Nasal cavity respiratory epithelium epithelial cell of viscerocranial mucosa (primary cell): ENCODE data around the gene SMG1. TPM values are rescaled to one million over a fixed set of nuclear protein-coding genes. Genes with fewer than 3 reads are reported as not detected.

Source experiments
- total RNA-seq: library from RNA; depleted of rRNA; stranded (reverse); fragments of >200 nt; gene quantifications from 2 replicates; pipeline ENCODE4 v1.2.3, GENCODE V29; 2014

The SMG1 gene
- 111 and 154 TPM in 2 replicates for total RNA-seq

GRCh38 chr16:18925986-18926865 is at the start of gene SMG1:
TSS of gene SMG1 (minus strand) at chr16:18926408. CDS start at chr16:18926041, 367 bp downstream.

GRCh38 chr16:18801145-18801972 is 124.8 kb downstream of the SMG1 start, which contains the start of gene ARL6IP1:
TSS of gene ARL6IP1 (minus strand) at chr16:18801549. CDS start at chr16:18801466, 83 bp downstream.

GRCh38 chr16:18789850-18790706 is 136.1 kb downstream of the SMG1 start, which contains the start of gene RPS15A:
TSS of gene RPS15A (minus strand) at chr16:18790334. CDS start at chr16:18789113, 1,221 bp downstream.

Other genes starting within 250 kb of the SMG1 start
- 1,369 and 1,634 TPM in 2 replicates for gene RPS15A, start 136.1 kb downstream of the SMG1 start, total RNA-seq
- 145 and 203 TPM in 2 replicates for gene ARL6IP1, start 124.9 kb downstream of the SMG1 start, total RNA-seq
- gene TMC7, start 57.5 kb upstream of the SMG1 start, total RNA-seq: 4.1 and 5.5 TPM in 2 replicates
- 17.1 and 25.1 TPM in 2 replicates for gene COQ7, start 141.2 kb upstream of the SMG1 start, total RNA-seq
- gene ITPRIPL2, start 187.6 kb upstream of the SMG1 start, total RNA-seq: 18.5 and 43.1 TPM in 2 replicates
- gene SYT17, start 241.8 kb upstream of the SMG1 start, total RNA-seq: 0.34 and 3.3 TPM in 2 replicates